Mononuclear cell (primary cell): ENCODE measurements around the gene TRIM74. TPM values are rescaled to one million over a fixed set of nuclear protein-coding genes. Genes with fewer than 3 reads are reported as not detected.
"Not testable (repeated sequence)": the region's sequence is repeated elsewhere in the genome, so short reads cannot be mapped to it uniquely, and the experiment has no call there.

Experiments
- H3K27me3 ChIP-seq: 2 replicates; pipeline ENCODE4 v1.6.0; 2011; ENCODE audit warnings: low read length, control low read depth; ENCODE audit not compliant: insufficient read depth
- H3K4me1 ChIP-seq: 2 replicates; pipeline ENCODE4 v1.5.1; 2011; ENCODE audit warnings: mild to moderate bottlenecking, low read length, control low read depth; ENCODE audit not compliant: insufficient read depth
- H3K4me3 ChIP-seq: 2 replicates; pipeline ENCODE4 v1.5.1; 2011; ENCODE audit warnings: mild to moderate bottlenecking, low read length, moderate library complexity
- H3K9me3 ChIP-seq: 2 replicates; pipeline ENCODE4 v1.5.1; 2011; ENCODE audit warnings: low read depth, mild to moderate bottlenecking, control low read depth, low read length
- total RNA-seq: library from RNA; depleted of rRNA; stranded (reverse); fragments of >200 nt; gene quantifications from one replicate; pipeline ENCODE4 v1.2.3, GENCODE V29; 2012

The TRIM74 gene
- total RNA-seq, 1 donor, result 0.21 TPM

DNA sequence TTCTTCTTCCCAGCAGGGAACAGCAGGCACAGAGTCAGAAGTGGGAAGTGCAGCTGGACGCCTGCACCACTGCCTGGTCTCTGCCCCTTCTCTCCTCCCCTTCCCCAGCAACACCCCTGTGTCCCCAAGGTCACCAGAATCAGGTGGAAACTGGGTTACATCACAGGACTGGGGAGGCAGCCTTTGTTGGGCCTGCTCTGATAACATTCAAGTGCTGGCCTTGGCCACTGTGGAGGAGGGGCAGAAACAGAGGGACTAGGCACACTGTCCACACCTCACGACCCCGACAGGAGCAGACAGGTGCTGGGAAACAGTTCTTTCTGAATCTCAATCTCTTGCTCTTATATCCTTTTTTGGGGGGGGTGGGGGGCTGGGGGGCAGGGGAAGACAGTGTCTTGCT, 2.4 kb downstream of the TRIM74 start:
- H3K4me3 ChIP-seq, H3K4me1 ChIP-seq, H3K27me3 ChIP-seq, H3K9me3 ChIP-seq: not testable (repeated sequence)

DNA sequence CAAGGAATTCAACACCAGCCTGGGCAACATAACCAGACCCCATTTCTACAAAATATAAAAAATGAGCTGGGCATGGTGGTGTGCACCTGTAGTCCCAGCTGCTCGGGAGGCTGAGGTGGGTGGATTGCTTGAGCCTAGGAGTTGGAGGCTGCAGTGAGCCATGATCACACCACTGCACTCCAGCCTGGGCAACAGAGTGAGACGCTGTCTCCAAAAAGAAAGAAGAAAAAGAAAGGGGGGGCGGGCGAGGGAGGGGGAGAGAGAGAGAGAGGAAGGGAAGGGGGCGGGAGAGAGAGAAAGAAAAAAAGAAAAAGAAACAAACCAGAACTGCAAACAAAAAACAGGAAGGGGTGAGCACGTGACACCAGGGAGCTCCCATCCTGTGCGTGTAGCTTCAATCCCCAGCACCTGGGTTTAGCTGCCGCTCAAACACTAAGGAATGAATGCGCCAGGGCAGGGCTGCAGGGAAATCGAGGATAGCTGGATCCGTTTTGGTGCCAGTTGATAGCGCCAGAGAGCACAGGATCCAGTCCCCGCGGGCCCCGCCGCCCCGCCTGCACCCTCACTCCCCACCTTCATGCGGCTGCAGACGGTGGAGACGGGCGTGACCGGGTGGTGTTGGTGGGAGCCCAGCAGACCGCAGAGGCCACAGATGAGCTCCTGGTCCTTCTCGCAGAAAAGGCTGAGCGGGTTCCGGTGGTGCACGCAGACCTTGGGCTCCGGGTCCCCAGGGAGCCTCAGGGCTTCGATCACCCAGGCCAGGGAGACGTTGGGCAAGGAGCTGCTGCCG, 3.9 kb downstream of the TRIM74 start:
- H3K4me3 ChIP-seq, result not testable (repeated sequence)

DNA sequence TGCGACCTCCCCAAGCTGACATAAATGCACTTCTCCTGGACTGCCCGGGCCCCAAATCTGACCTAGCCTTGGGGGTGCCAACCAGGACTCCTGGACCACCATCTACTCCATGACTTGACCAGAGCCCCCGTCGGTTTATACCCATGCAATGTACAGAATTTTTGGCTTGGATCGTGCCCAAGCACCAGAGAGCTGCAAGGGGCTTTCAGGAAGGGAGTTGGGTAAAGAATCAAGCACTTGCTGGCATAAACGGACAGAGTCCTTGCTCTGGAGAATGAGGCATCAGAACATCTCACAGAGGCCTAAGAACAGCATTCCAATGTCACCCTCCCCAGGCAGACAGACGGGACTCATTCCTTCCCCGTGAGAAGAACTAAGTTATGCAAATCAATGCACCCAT, 6.2 kb downstream of the TRIM74 start:
- not testable (repeated sequence) for H3K4me3 ChIP-seq, H3K4me1 ChIP-seq, H3K9me3 ChIP-seq, H3K27me3 ChIP-seq

More for the DNA sequence above, 3.9 kb downstream of the TRIM74 start:
- H3K9me3 ChIP-seq, H3K27me3 ChIP-seq, H3K4me1 ChIP-seq: not testable (repeated sequence)

DNA sequence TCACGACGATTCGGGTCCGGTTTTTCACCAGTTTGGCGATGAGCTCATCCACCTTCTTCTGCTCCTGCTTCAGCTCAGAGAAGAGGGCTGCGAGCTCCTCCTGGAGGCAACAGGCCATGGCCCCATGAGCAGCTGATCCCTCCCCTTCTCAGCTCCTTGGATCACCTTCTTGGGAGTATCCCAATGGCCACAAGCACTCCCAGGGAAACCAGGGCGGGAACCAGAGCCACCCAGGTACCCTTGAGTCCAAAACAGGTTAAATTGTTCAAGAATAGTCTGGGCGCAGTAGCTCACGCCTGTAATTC, 8.0 kb downstream of the TRIM74 start:
- not testable (repeated sequence) for H3K9me3 ChIP-seq, H3K27me3 ChIP-seq, H3K4me3 ChIP-seq, H3K4me1 ChIP-seq

DNA sequence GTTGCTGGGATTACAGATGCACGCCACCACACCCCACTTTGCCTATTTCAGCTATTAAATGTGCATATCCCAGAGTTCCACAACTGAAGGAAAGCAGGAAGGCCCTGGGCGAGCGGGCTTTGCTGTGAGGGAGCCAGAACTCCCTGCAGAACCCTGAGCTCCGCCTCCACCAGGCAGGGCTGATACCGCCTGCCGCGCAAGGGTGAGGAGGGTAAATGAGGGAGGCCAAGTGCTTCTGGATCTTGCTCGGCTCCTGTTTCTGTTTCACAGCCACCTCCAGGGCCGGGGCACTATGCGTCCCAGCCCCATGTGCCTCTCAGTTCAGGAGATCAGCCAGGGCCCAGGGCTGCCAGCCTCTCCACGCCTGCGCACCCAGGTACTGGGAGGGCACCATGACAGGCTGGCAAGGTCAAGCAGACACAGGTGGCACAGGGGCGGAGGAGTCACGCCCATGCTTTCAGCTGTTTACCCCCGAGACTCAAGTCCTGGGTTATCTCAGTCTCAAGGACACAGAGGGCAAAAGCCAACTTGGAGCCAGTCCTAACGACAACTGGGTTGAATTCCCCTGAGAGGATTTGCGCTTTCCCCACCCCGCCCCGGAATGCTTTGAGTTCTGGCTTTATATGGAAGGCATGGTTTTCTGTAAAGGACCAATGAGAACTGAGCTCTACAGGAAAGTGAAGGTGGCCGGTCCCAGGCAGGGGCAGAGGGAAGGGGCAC, 8.5 kb downstream of the TRIM74 start:
- H3K27me3 ChIP-seq, H3K4me1 ChIP-seq, H3K4me3 ChIP-seq, H3K9me3 ChIP-seq: not testable (repeated sequence)

DNA sequence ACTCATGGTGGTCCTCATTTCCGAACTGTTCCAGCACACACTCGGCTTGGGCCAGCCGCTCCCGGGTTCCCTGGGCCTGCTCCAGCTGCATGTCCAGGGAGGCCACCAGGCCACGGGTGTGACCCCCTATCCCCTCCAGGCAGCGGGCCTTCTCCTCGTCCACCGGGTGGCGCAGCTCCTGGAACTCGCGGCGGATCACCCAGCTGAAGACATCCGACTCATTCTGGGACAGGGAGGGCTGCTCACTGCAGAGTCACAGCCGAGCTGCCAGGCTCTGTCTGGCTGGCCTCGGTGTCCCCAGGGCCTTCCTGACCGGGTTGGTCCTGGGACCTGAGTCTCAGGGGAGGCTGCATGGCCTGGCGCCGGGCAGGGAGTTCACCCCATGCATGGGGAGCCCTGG, 9.2 kb downstream of the TRIM74 start:
- H3K4me1 ChIP-seq, H3K4me3 ChIP-seq, H3K27me3 ChIP-seq, H3K9me3 ChIP-seq: not testable (repeated sequence)

DNA sequence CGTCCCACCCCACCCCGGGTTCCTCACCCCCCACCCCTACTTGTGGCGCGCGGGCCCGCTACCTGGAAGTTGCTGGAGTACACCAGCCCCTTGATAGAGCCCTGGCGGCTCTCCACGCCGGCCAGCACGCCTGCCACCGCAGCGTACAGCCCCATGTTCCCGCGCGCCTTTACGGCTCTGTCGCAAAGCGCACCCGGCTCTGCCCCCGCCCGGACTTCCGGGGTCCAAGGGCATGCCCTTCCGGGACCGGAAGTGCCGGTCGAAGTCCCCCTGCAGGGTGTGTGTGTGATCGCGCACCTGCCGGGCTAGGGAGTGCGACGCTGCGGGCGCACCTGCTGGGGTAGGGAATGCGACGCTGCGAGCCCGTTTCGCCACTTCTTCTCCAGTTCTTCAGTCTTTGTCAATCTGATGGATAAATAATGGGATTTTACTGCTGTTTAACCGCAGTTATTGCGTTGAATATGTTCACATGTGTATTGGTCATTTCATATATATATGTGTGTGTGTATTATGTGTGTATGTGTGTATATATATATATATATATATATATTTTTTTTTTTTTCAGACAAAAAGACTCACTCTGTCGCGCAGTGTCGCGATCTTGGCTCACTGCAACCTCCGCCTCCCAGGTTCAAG, 14.6 kb downstream of the TRIM74 start:
- H3K9me3 ChIP-seq, H3K4me3 ChIP-seq, H3K27me3 ChIP-seq, H3K4me1 ChIP-seq: not testable (repeated sequence)

DNA sequence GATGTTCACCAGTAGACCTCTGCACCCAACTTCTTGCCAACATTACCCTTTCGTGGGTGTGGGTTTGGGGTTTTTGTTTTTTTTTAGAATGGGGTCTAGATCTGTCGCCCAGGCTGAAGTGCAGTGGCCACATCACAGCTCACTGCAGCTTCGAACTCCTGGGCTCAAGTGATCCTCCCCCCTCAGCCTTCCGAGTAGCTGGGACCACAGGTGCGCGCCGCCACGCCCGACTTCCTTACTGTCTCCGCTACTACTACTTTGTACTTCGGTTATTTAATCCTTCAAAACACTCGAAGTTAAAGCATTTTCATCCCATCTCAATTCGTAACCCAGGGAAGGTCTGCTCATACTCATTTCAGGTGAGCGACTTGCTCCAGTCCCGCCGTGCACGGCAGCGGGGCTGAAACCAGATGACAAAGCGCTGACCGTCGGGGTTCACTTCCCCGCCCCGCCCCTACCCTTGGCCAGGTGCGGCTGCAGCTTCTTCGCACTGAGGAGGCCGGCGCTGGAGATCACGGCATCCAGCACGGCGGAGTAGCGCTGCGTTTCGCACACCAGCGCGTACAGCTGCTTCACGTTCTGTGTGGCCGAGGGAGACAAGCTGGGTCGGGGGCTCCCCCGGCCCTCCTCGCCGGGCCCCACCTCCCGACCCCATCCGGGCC, 15.2 kb downstream of the TRIM74 start:
- H3K9me3 ChIP-seq, H3K4me3 ChIP-seq, H3K4me1 ChIP-seq, H3K27me3 ChIP-seq: not testable (repeated sequence)

DNA sequence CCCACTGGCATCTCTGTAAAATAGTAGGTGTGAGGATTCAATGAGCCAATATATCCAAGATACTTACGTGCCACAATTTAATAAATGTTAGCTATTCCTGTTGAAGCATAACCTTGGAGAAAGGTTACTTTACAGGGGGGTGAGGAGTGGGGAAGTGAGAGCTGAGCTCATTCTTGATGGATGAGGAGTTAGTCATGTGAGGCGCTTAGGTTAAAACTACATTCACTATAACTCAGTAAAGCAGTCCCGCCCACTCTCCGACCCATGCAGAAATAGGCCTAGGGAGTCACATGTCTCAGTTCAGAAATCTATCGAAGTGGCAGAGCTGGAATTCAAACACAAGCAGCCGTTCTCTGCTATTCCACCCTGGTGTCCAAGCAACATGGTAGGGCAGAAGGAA, 18.8 kb downstream of the TRIM74 start:
- not testable (repeated sequence) for H3K4me3 ChIP-seq, H3K4me1 ChIP-seq, H3K27me3 ChIP-seq, H3K9me3 ChIP-seq

DNA sequence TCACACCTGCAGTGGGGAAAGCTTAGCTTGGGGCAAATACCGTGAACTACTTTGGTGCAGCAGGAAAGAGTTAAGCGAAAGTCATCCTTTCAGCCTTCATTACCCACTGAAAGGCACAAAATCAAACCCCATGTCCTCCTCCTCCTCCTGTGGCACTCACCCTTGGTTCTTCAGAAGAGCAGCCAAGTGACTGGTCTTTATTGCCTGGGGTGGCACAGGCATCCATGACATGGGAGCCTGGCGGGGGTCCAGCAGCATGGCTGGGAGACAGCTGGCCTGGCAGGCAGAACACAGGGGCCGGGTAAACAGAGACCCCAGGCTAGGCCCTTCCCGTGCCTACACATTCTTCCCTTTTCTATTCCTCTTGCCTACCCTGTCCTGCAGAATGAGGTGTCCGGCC, 19.6 kb downstream of the TRIM74 start:
- H3K27me3 ChIP-seq, H3K4me1 ChIP-seq, H3K4me3 ChIP-seq, H3K9me3 ChIP-seq: not testable (repeated sequence)

DNA sequence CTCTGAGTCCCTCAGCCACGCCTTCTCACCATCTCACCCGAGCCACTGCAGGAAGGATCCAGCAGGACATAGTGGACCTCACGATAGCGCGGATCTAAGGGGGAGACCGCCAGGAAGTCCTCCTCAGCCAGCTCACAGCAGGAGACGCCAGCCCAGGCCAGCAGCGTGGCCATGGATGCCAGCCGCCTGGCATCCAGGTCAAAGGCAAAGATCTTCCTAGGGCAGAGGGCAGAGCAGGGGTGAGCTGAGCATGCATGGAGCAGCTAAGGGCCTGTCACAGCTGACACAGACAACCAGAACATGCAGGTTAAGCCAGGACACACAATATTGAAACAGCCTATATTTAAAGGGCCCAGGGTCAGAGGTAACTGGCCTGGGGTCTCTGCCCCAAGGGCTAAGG, 20.0 kb downstream of the TRIM74 start:
- not testable (repeated sequence) for H3K4me1 ChIP-seq, H3K4me3 ChIP-seq, H3K27me3 ChIP-seq, H3K9me3 ChIP-seq

DNA sequence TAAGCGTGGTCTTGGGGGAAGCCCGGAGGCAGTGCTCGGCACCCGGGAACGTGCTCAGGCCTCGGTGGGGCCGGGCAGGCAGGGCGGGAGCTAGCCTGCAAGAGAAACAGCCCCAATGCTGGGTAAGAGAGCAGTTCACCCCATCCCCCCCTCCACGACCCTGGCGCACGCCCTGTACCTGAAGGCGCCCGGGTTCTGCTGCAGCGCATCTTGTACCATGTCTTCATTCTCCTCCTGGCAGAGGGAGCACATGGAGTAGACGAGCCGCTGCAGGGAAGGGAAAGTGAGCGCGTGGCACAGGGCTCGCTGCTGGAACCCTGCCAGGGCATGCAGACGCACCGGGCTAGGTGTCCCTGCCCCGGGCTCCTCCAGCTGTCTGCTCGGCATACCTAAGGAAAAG, 20.6 kb downstream of the TRIM74 start:
- not testable (repeated sequence) for H3K4me1 ChIP-seq, H3K4me3 ChIP-seq, H3K27me3 ChIP-seq, H3K9me3 ChIP-seq

DNA sequence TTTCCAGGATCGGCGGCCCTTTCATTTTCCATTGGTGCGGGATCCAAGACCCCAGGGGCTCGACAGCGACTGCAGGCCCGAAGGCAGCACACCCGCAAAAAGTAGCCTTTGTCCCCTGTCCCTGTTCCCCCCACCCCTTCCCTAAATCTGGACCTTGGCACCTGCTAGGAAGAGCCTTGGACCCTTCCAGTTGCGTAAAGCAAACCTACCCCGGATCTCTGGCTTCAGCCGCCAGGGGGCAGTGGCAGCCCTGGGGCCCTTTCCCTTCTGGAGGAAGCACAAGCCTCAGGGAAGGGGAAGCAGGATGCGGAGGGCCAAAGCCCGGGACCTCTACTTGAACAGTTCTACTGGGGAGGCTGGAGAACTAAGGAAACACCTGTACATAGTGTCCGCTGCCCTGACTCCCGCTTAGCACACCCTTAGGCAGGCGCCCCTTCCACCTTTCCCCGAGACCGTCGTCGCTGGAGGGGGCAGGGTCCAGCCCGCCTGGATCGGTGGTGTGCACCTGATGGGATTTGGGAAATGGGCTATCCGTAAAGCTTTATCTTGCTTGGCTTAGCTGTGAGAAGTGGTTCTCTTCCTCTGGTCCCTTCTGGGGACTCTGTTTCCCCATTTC, 23.0 kb downstream of the TRIM74 start:
- not testable (repeated sequence) for H3K4me3 ChIP-seq, H3K4me1 ChIP-seq, H3K9me3 ChIP-seq, H3K27me3 ChIP-seq

DNA sequence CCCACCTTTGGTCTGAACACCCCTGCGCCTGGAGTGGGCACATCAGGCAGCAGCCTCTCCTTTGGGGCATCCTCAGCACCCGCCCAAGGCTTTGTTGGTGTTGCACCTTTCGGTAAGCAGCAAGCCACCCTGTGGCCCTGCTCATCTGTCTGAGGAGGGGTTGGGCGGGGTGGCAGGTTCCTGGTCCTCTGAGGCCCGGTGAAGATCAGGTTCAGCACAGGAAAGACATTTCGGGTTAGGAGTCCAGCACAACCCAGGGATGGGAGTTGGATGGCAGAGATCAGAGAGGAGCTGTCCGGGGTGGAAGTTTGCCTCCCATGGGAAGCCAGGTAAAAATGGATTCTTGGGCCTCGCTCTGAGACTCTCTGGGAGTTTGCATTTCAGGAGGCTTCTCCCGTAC, 23.7 kb downstream of the TRIM74 start:
- H3K4me3 ChIP-seq, H3K9me3 ChIP-seq, H3K27me3 ChIP-seq, H3K4me1 ChIP-seq: not testable (repeated sequence)

DNA sequence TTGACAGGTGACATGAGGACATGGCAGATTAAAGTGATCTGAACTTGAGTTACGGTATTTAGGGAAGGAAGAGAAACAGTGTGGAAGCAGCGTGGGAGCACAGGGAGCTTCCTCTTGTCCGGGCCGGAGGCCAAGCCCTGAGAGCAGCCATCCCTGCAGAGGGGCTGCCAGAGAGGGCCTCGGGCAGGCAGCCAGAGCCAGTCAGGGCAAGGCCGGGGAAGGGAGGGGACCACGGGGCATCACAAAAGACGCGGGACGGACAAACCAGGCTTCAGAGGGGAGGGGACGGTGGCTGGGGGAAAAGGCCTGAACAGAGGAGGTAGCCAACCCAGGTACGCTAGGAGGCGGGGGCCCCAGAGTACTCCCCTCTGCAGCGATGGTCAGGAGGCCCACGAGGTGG, 24.3 kb downstream of the TRIM74 start:
- H3K27me3 ChIP-seq, H3K9me3 ChIP-seq, H3K4me3 ChIP-seq, H3K4me1 ChIP-seq: not testable (repeated sequence)
